H9 (cell line): ENCODE data around the gene IL1RL2. TPM values are rescaled to one million over a fixed set of nuclear protein-coding genes. Genes with fewer than 3 reads are reported as not detected.

Experiments
- DNase-seq: peaks from one replicate; pipeline ENCODE4 v3.0.0-alpha.2; 2017
- H2AFZ ChIP-seq: one replicate; pipeline ENCODE4 v1.6.1; 2013; ENCODE audit warnings: mild to moderate bottlenecking, low read length, control low read depth, moderate library complexity
- H2AK5ac ChIP-seq: 2 replicates; pipeline ENCODE4 v1.6.1; 2013; ENCODE audit warnings: low read length, control low read depth, mixed read lengths; ENCODE audit not compliant: insufficient read length
- H2BK120ac ChIP-seq: one replicate; pipeline ENCODE4 v1.6.1; 2013; ENCODE audit warnings: low read depth, mild to moderate bottlenecking, low read length, control low read depth, inconsistent platforms; ENCODE audit not compliant: poor library complexity, severe bottlenecking
- H2BK12ac ChIP-seq: 2 replicates; pipeline ENCODE4 v1.6.1; 2013; ENCODE audit warnings: low read length, control low read depth, mixed read lengths, low read depth; ENCODE audit not compliant: insufficient read length
- H2BK15ac ChIP-seq: 2 replicates; pipeline ENCODE4 v1.6.1; 2013; ENCODE audit warnings: low read depth, low read length, control low read depth
- H2BK20ac ChIP-seq: one replicate; pipeline ENCODE4 v1.6.1; 2013; ENCODE audit warnings: low read depth, mild to moderate bottlenecking, low read length, control low read depth, inconsistent platforms; ENCODE audit not compliant: poor library complexity, severe bottlenecking
- H2BK5ac ChIP-seq: 2 replicates; pipeline ENCODE4 v1.6.1; 2013; ENCODE audit warnings: low read length, control low read depth, mixed read lengths; ENCODE audit not compliant: insufficient read length
- H3K14ac ChIP-seq: 2 replicates; pipeline ENCODE4 v1.6.1; 2013; ENCODE audit warnings: low read length, control low read depth; ENCODE audit not compliant: insufficient read depth
- H3K18ac ChIP-seq: 2 replicates; pipeline ENCODE4 v1.6.1; 2013; ENCODE audit warnings: low read depth, mild to moderate bottlenecking, mixed read lengths, low read length, control low read depth; ENCODE audit not compliant: insufficient read length
- H3K23ac ChIP-seq: 2 replicates; pipeline ENCODE4 v1.6.1; 2013; ENCODE audit warnings: low read length, control low read depth, mixed read lengths, low read depth; ENCODE audit not compliant: insufficient read length
- H3K23me2 ChIP-seq: 2 replicates; pipeline ENCODE4 v1.6.1; 2013; ENCODE audit warnings: low read depth, mild to moderate bottlenecking, mixed read lengths, low read length, control low read depth; ENCODE audit not compliant: insufficient read length, poor library complexity, severe bottlenecking
- H3K27ac ChIP-seq: 2 replicates; pipeline ENCODE4 v1.5.1; 2013; ENCODE audit warnings: low read length, control low read depth, mixed read lengths, low read depth; ENCODE audit not compliant: insufficient read length
- H3K27me3 ChIP-seq: 2 replicates; pipeline ENCODE4 v1.6.1; 2013; ENCODE audit warnings: low read length, control low read depth, inconsistent platforms; ENCODE audit not compliant: insufficient read depth
- H3K4ac ChIP-seq: 2 replicates; pipeline ENCODE4 v1.6.1; 2013; ENCODE audit warnings: low read depth, mild to moderate bottlenecking, control low read depth, inconsistent platforms, low read length, moderate library complexity
- H3K4me1 ChIP-seq: 2 replicates; pipeline ENCODE4 v1.6.1; 2013; ENCODE audit warnings: low read length, control low read depth, inconsistent platforms; ENCODE audit not compliant: insufficient read depth
- H3K4me2 ChIP-seq: 2 replicates; pipeline ENCODE4 v1.6.1; 2013; ENCODE audit warnings: low read length, control low read depth, mixed read lengths; ENCODE audit not compliant: insufficient read length, insufficient read depth
- H3K56ac ChIP-seq: 2 replicates; pipeline ENCODE4 v1.6.1; 2013; ENCODE audit warnings: low read depth, mild to moderate bottlenecking, mixed read lengths, low read length, control low read depth; ENCODE audit not compliant: insufficient read length
- H3K79me1 ChIP-seq: 2 replicates; pipeline ENCODE4 v1.6.1; 2013; ENCODE audit warnings: low read depth, mild to moderate bottlenecking, moderate library complexity, low read length, control low read depth, inconsistent platforms; ENCODE audit not compliant: insufficient read depth, poor library complexity, severe bottlenecking
- H3K79me2 ChIP-seq: 2 replicates; pipeline ENCODE4 v1.6.1; 2013; ENCODE audit warnings: low read length, control low read depth, inconsistent platforms; ENCODE audit not compliant: insufficient read depth
- H3K9ac ChIP-seq: 2 replicates; pipeline ENCODE4 v1.6.1; 2013; ENCODE audit warnings: low read length, control low read depth, mixed read lengths; ENCODE audit not compliant: insufficient read length; ENCODE audit errors: extremely low read depth
- H3K9me3 ChIP-seq: one replicate; pipeline ENCODE4 v1.6.1; 2013; ENCODE audit warnings: low read depth, low read length, inconsistent platforms; ENCODE audit not compliant: control insufficient read depth
- H3T11ph ChIP-seq: one replicate; pipeline ENCODE4 v1.6.1; 2013; ENCODE audit warnings: mild to moderate bottlenecking, low read length, control low read depth, inconsistent platforms
- H4K20me1 ChIP-seq: one replicate; pipeline ENCODE4 v1.6.1; 2013; ENCODE audit not compliant: control insufficient read depth, insufficient read length, insufficient read depth
- H4K5ac ChIP-seq: 2 replicates; pipeline ENCODE4 v1.6.1; 2013; ENCODE audit warnings: low read depth, mild to moderate bottlenecking, mixed read lengths, low read length, control low read depth; ENCODE audit not compliant: insufficient read length
- H4K8ac ChIP-seq: replicated peaks from 2 replicates; pipeline ENCODE4 v1.6.1; 2013; ENCODE audit warnings: low read length, control low read depth, mixed read lengths, low read depth; ENCODE audit not compliant: insufficient read length
- H4K91ac ChIP-seq: 2 replicates; pipeline ENCODE4 v1.6.1; 2013; ENCODE audit warnings: low read depth, mild to moderate bottlenecking, moderate library complexity, mixed read lengths, low read length, control low read depth; ENCODE audit not compliant: insufficient read length
- H3K27ac Mint-ChIP-seq, 3 experiments: 2 replicates in 2 of 3; 3 replicates in 1 of 3; pipeline ENCODE4 v1.8.0; 2020 to 2021; ENCODE audit warnings: mixed read lengths in 3 of 3, mild to moderate bottlenecking in 1 of 3, moderate library complexity in 1 of 3
- H3K27me3 Mint-ChIP-seq: 2 replicates; pipeline ENCODE4 v1.8.0; 2021; ENCODE audit warnings: low read depth, mild to moderate bottlenecking, moderate library complexity, mixed read lengths
- H3K36me3 Mint-ChIP-seq, 3 experiments: 2 replicates in 2 of 3; 3 replicates in 1 of 3; pipeline ENCODE4 v1.8.0; 2020 to 2021; ENCODE audit warnings: low read depth in 3 of 3, mixed read lengths in 3 of 3; ENCODE audit not compliant: insufficient read depth in 1 of 3
- H3K4me1 Mint-ChIP-seq, 2 experiments: 2 replicates each; pipeline ENCODE4 v1.8.0; 2020; ENCODE audit warnings: mixed read lengths in 2 of 2
- H3K4me3 Mint-ChIP-seq, 2 experiments: 2 replicates in 1 of 2; 3 replicates in 1 of 2; pipeline ENCODE4 v1.8.0; 2020 to 2021; ENCODE audit warnings: mild to moderate bottlenecking in 2 of 2, mixed read lengths in 2 of 2, moderate library complexity in 1 of 2
- H3K9me3 Mint-ChIP-seq, 2 experiments: 2 replicates in 1 of 2; 3 replicates in 1 of 2; pipeline ENCODE4 v1.8.0; 2020; ENCODE audit warnings: mild to moderate bottlenecking in 2 of 2, mixed read lengths in 2 of 2, moderate library complexity in 1 of 2
- CTCF ChIP-seq: fragments of 200-600 bp; sonication (generic); conservative IDR thresholded peaks from 3 replicates; pipeline ENCODE4 v1.8.0; 2021; ENCODE audit warnings: antibody characterized with exemption, mild to moderate bottlenecking
- WGBS: extraction: QIAGEN DNeasy Blood & Tissue Kit; methylation state at CpG from one replicate; pipeline ENCODE4 v1.1.7; 2013; ENCODE audit warnings: missing lambda C conversion rate, low lambda C conversion rate, mixed read lengths; ENCODE audit not compliant: insufficient read length; ENCODE audit errors: extremely low coverage; 5-methylcytosine and 5-hydroxymethylcytosine counted together
- total RNA-seq: library from RNA; stranded (reverse); gene quantifications from 2 replicates; pipeline ENCODE4 v1.2.1, GENCODE V29; 2021

Gene IL1RL2
- total RNA-seq, 1 experiment from 2014 or later: not detected

GRCh38 chr2:102194609-102195268, 7.9 kb downstream of the IL1RL2 start:
- Histone ChIP-seq H3T11ph (no peak overlapping the region), H3K4ac (no peak overlapping the region), H3K14ac (no peak overlapping the region), H3K4me1 (no peaks in the 10 kb centered on the region), H3K23me2 (no peaks in the 10 kb centered on the region), H3K9ac (no peak overlapping the region), H3K79me1 (no peaks in the 10 kb centered on the region), H2BK15ac (no peak overlapping the region), H4K91ac (no peak overlapping the region), H2AK5ac (no peak overlapping the region), H2BK5ac (no peak overlapping the region), H3K4me2 (no peak overlapping the region), H4K20me1 (no peaks in the 10 kb centered on the region), H3K79me2 (no peaks in the 10 kb centered on the region), H4K8ac (no peak overlapping the region), H3K23ac (no peak overlapping the region), H3K56ac (no peak overlapping the region), H2BK120ac (no peak overlapping the region), H3K9me3 (no peaks in the 10 kb centered on the region), H2BK12ac (no peak overlapping the region), H3K18ac (no peak overlapping the region), H3K27me3 (no peaks in the 10 kb centered on the region), H3K27ac (no peak overlapping the region), H2AFZ (no peak overlapping the region), H4K5ac (no peak overlapping the region), H2BK20ac (no peak overlapping the region)
- no CpG with 5 or more reads among the region's 5 CpGs for WGBS
- Mint-ChIP-seq H3K27ac (no peak overlapping the region), H3K27me3 (peaks cover 1% of the 10 kb centered on the region; the same call in 1 of the 2 replicates), H3K36me3 (no peaks in the 10 kb centered on the region), H3K9me3 (no peaks in the 10 kb centered on the region), H3K4me3 (no peak overlapping the region), H3K4me1 (no peaks in the 10 kb centered on the region)
- no peak for DNase-seq
- TF ChIP-seq CTCF: no peak
